Spleen (tissue), 11 donors: ENCODE results near the gene TMEM222. TPM values are rescaled to one million over a fixed set of nuclear protein-coding genes. Genes with fewer than 3 reads are reported as not detected.

Experiments
- DNase-seq: peaks from one replicate; pipeline ENCODE4 v3.0.0-alpha.2; 2020
- H3K27ac ChIP-seq, 8 donors: fragments of 200-600 bp; sonication (generic) in 7 of 8; 1 replicate in 4 of 8; 2 replicates in 4 of 8; pipeline versions ENCODE4 v1.5.0 to v1.8.0; 2016 to 2021; ENCODE audit warnings: inconsistent platforms in 4 of 8, mild to moderate bottlenecking in 4 of 8, moderate library complexity in 1 of 8
- H3K27me3 ChIP-seq, 7 donors: fragments of 200-600 bp; sonication (generic) in 6 of 7; replicated peaks in 1 of 7; 1 replicate in 4 of 7; 2 replicates in 3 of 7; pipeline versions ENCODE4 v1.5.0 to v1.8.0; 2016 to 2021; ENCODE audit warnings: inconsistent platforms in 3 of 7, mild to moderate bottlenecking in 1 of 7
- H3K36me3 ChIP-seq, 6 donors: fragments of 200-600 bp; sonication (generic) in 5 of 6; 1 replicate in 4 of 6; 2 replicates in 2 of 6; pipeline versions ENCODE4 v1.5.0 to v1.8.0; 2016 to 2021; ENCODE audit warnings: inconsistent platforms in 2 of 6
- H3K4me1 ChIP-seq, 6 donors: fragments of 200-600 bp; sonication (generic) in 5 of 6; 1 replicate in 3 of 6; 2 replicates in 3 of 6; pipeline versions ENCODE4 v1.5.0 to v1.8.0; 2016 to 2021; ENCODE audit warnings: inconsistent platforms in 3 of 6
- H3K4me3 ChIP-seq, 8 donors: fragments of 200-600 bp; sonication (generic) in 7 of 8; 1 replicate in 4 of 8; 2 replicates in 4 of 8; pipeline versions ENCODE4 v1.5.0 to v1.8.0; 2016 to 2021; ENCODE audit warnings: inconsistent platforms in 4 of 8, mild to moderate bottlenecking in 4 of 8, moderate library complexity in 2 of 8
- H3K9me3 ChIP-seq, 8 donors: fragments of 200-600 bp; sonication (generic) in 7 of 8; 1 replicate in 4 of 8; 2 replicates in 4 of 8; pipeline versions ENCODE4 v1.5.0 to v1.8.0; 2016 to 2021; ENCODE audit warnings: inconsistent platforms in 4 of 8
- CTCF ChIP-seq, 11 experiments: fragments of 200-600 bp in 7 of 11; fragments of 450-650 bp in 4 of 11; sonication (generic) in 4 of 11; IDR thresholded peaks in 8 of 11; conservative IDR thresholded peaks in 3 of 11; 1 replicate in 7 of 11; 2 replicates in 4 of 11; pipeline versions ENCODE4 v1.4.0 to v1.8.0; 2016 to 2021; ENCODE audit warnings: antibody characterized with exemption in 11 of 11, inconsistent platforms in 4 of 11, mild to moderate bottlenecking in 1 of 11
- POLR2A ChIP-seq, 3 donors: fragments of 450-650 bp; IDR thresholded peaks; one replicate each; pipeline ENCODE4 v1.5.1; 2017; ENCODE audit warnings: antibody characterized with exemption in 3 of 3, mild to moderate bottlenecking in 1 of 3
- POLR2AphosphoS5 ChIP-seq, 3 donors: sonication (generic); formaldehyde crosslinking; IDR thresholded peaks; one replicate each; pipeline ENCODE4 v1.5.1; 2017; ENCODE audit warnings: antibody characterized with exemption in 3 of 3
- WGBS, 5 donors: extraction: QIAGEN DNeasy Blood & Tissue Kit in 3 of 5; methylation state at CpG; one replicate each; pipeline versions ENCODE4 v1.1.5 to v1.1.7; 2013 to 2018; 5-methylcytosine and 5-hydroxymethylcytosine counted together
- intact Hi-C: fragments of 100-400 bp; cut with DNase I; formaldehyde crosslinking; loops from one replicate; pipeline ENCODE4 v1.15.0; 2023; ENCODE audit warnings: low total_unique reads
- polyA plus RNA-seq, 3 donors: library from polyadenylated mRNA; stranded (reverse); fragments of 200-250 nt; gene quantifications; one replicate each; pipeline ENCODE4 v1.2.1, GENCODE V29; 2013
- total RNA-seq, 7 donors: library from RNA; depleted of rRNA in 3 of 7; stranded (reverse); fragments of >200 nt in 3 of 7; fragmentation: NEBNext Ultra II Directional in 4 of 7; extraction: Animal tissue kit (Norgen Biotek cat#: 25700) in 4 of 7; gene quantifications; one replicate each; pipeline versions ENCODE4 v1.1.0 to v1.2.1, GENCODE V29; 2016 to 2021
- donor health status: healthy with polysubstance abuse.
- donor health status: DM: no; HTN: no; CAD: no; lungs with moderate emphysema.
- donor health status: DM: no; HTN: no; CAD: no.
- donor health status: Bipolar disorder and iron deficiency.
- donor health status: healthy.
- donor health status: DM: no; HTN: no; CAD: no.
- donor health status: DM: yes; HTN: yes; CAD: no.

Gene TMEM222
- total and polyA plus RNA-seq, 10 donors, result 25.4 to 38.9 (median 31.8) TPM

GRCh38 chr1:27377760-27378495 is 56.0 kb downstream of the TMEM222 start:
- intact Hi-C loops, result no loop called here
- TF ChIP-seq POLR2A (IDR thresholded peaks at IDR 0.05) (no peak), POLR2AphosphoS5 (IDR thresholded peaks at IDR 0.05) (no peak), CTCF (IDR thresholded peaks at IDR 0.05 in 8 of 11, conservative IDR thresholded peaks at IDR 0.05 in 3 of 11) (no peak)
- no peak for DNase-seq
- no peak overlapping the region for H3K27ac ChIP-seq
- H3K9me3 ChIP-seq, result no peaks in the 10 kb centered on the region
- H3K4me3 ChIP-seq, result no peak overlapping the region
- peaks cover 0 to 4% (median 0%) of the 10 kb centered on the region in 7 donors for H3K27me3 ChIP-seq
- 89 to 93% (median 92%) methylated on average over 12 of the region's 12 CpGs for WGBS, 5 donors
- H3K36me3 ChIP-seq, result no peaks in the 10 kb centered on the region
- H3K4me1 ChIP-seq, result peaks cover 0 to 28% (median under 1%) of the 10 kb centered on the region in 6 donors

GRCh38 chr1:27379564-27380122 is 57.7 kb downstream of the TMEM222 start:
- no peak overlapping the region for H3K4me3 ChIP-seq
- H3K27me3 ChIP-seq, result peaks cover 0 to 10% (median 0%) of the 10 kb centered on the region in 7 donors
- peaks cover 0 to 33% (median 6%) of the 10 kb centered on the region in 6 donors for H3K4me1 ChIP-seq
- H3K36me3 ChIP-seq, result no peaks in the 10 kb centered on the region
- TF ChIP-seq CTCF (IDR thresholded peaks at IDR 0.05 in 8 of 11, conservative IDR thresholded peaks at IDR 0.05 in 3 of 11), result no peak
- no peak for TF ChIP-seq POLR2A (IDR thresholded peaks at IDR 0.05)
- TF ChIP-seq POLR2AphosphoS5 (IDR thresholded peaks at IDR 0.05), result no peak
- H3K9me3 ChIP-seq, result no peaks in the 10 kb centered on the region
- 78 to 86% (median 81%) methylated on average over 7 to 11 of the region's 11 CpGs for WGBS, 5 donors
- no peak for DNase-seq
- no peak overlapping the region for H3K27ac ChIP-seq
- intact Hi-C loops, result no loop called here

- TF ChIP-seq POLR2AphosphoS5 (IDR thresholded peaks at IDR 0.05) (no peak), CTCF (IDR thresholded peaks at IDR 0.05 in 8 of 11, conservative IDR thresholded peaks at IDR 0.05 in 3 of 11) (no peak), POLR2A (IDR thresholded peaks at IDR 0.05) (no peak)
- no peak overlapping the region for H3K4me3 ChIP-seq
- H3K9me3 ChIP-seq, result no peaks in the 10 kb centered on the region
- 84 to 94% (median 94%) methylated on average over 4 of the region's 4 CpGs for WGBS, 5 donors
- H3K36me3 ChIP-seq, result no peaks in the 10 kb centered on the region
- intact Hi-C loops, result no loop called here
- DNase-seq, result no peak
- H3K4me1 ChIP-seq, result peaks cover 0 to 32% (median 6%) of the 10 kb centered on the region in 6 donors
- peaks cover 0 to 10% (median 0%) of the 10 kb centered on the region in 7 donors for H3K27me3 ChIP-seq
- no peak overlapping the region for H3K27ac ChIP-seq
Observed at GRCh38 chr1:27380224-27380623, 58.3 kb downstream of the TMEM222 start.
